ENCODE measurements around the gene ZNF862.

ZNF862 gene

GRCh38 chr7:149811831-149812490, 26.2 kb upstream of the ZNF862 start:
- no peak for DNase-seq

- DNase-seq: no peak
Observed at GRCh38 chr7:149813254-149814035, 24.7 kb upstream of the ZNF862 start.

- DNase-seq: no peak
Observed at GRCh38 chr7:149814494-149814893, 23.7 kb upstream of the ZNF862 start.

GRCh38 chr7:149815121-149815520, 23.1 kb upstream of the ZNF862 start:
- no peak for DNase-seq

- DNase-seq: no peak
Observed at GRCh38 chr7:149815661-149816266, 22.4 kb upstream of the ZNF862 start.

- DNase-seq: no peak
Observed at GRCh38 chr7:149816267-149816751, 21.9 kb upstream of the ZNF862 start.

GRCh38 chr7:149816794-149817193, 21.4 kb upstream of the ZNF862 start:
- no peak for DNase-seq

GRCh38 chr7:149817301-149817771, 20.8 kb upstream of the ZNF862 start:
- DNase-seq: no peak

GRCh38 chr7:149817836-149818535, 20.2 kb upstream of the ZNF862 start:
- DNase-seq: no peak

- DNase-seq: no peak
Observed at GRCh38 chr7:149818536-149818840, 19.7 kb upstream of the ZNF862 start.

- no peak for DNase-seq
Observed at GRCh38 chr7:149819141-149819960, 18.8 kb upstream of the ZNF862 start.

- no peak for DNase-seq
Observed at GRCh38 chr7:149819961-149820340, 18.2 kb upstream of the ZNF862 start.

- no peak for DNase-seq
Observed at GRCh38 chr7:149820622-149821190, 17.5 kb upstream of the ZNF862 start.

- DNase-seq: no peak
Observed at GRCh38 chr7:149821191-149822148, 16.7 kb upstream of the ZNF862 start.

GRCh38 chr7:149822353-149822943, 15.7 kb upstream of the ZNF862 start:
- no peak for DNase-seq

GRCh38 chr7:149823191-149823630, 15.0 kb upstream of the ZNF862 start:
- no peak for DNase-seq

GRCh38 chr7:149823631-149824199, 14.5 kb upstream of the ZNF862 start:
- DNase-seq: no peak

GRCh38 chr7:149824301-149824741, 13.9 kb upstream of the ZNF862 start:
- no peak for DNase-seq

GRCh38 chr7:149824748-149825566, 13.2 kb upstream of the ZNF862 start:
- DNase-seq: no peak

Measured in NCI-H146 (cell line).